Right cardiac atrium (tissue), 5 donors: ENCODE data around the gene CAND2. TPM values are rescaled to one million over a fixed set of nuclear protein-coding genes. Genes with fewer than 3 reads are reported as not detected.
"Not testable (repeated sequence)": the region's sequence is repeated elsewhere in the genome, so short reads cannot be mapped to it uniquely, and the experiment has no call there.

Experiments
- ATAC-seq, 2 donors: fragments of 200-7000 bp; cut with Tn5 transposase; one replicate each; pipeline versions ENCODE4 v1.8.0 to v1.9.1; 2020; ENCODE audit warnings: moderate library complexity in 2 of 2, mild to moderate bottlenecking in 1 of 2
- DNase-seq, 3 donors: peaks; one replicate each; pipeline ENCODE4 v3.0.0-alpha.2; 2020
- H3K27ac ChIP-seq: one replicate; pipeline ENCODE4 v1.5.1; 2013; ENCODE audit warnings: mild to moderate bottlenecking, low read length, control low read depth, moderate library complexity
- H3K27me3 ChIP-seq: one replicate; pipeline ENCODE4 v1.6.1; 2013; ENCODE audit not compliant: control insufficient read depth, insufficient read depth
- H3K4me1 ChIP-seq: one replicate; pipeline ENCODE4 v1.6.1; 2013; ENCODE audit warnings: low read length; ENCODE audit not compliant: control insufficient read depth, insufficient read depth
- H3K4me3 ChIP-seq: one replicate; pipeline ENCODE4 v1.5.1; 2013; ENCODE audit warnings: low read length, control low read depth
- H3K9me3 ChIP-seq: one replicate; pipeline ENCODE4 v1.6.1; 2013; ENCODE audit warnings: low read length; ENCODE audit not compliant: control insufficient read depth
- WGBS: extraction: QIAGEN DNeasy Blood & Tissue Kit; methylation state at CpG from one replicate; pipeline ENCODE4 v1.1.7; 2013; 5-methylcytosine and 5-hydroxymethylcytosine counted together
- intact Hi-C, 4 donors: fragments of 100-400 bp; cut with DNase I; formaldehyde crosslinking; loops; one replicate each; pipeline versions ENCODE4 v1.11.0 to v1.14.0; 2022 to 2023
- polyA plus RNA-seq: library from polyadenylated mRNA; stranded (reverse); fragments of 200-250 nt; gene quantifications from one replicate; pipeline ENCODE4 v1.2.3, GENCODE V29; 2013
- total RNA-seq, 4 donors: library from RNA; stranded (reverse); fragmentation: NEBNext Ultra II Directional; extraction: Animal tissue kit (Norgen Biotek cat#: 25700); gene quantifications; one replicate each; pipeline ENCODE4 v1.2.1, GENCODE V29; 2021
- donor health status: healthy with polysubstance abuse.
- donor health status: DM: no; HTN: yes; CAD: no.
- donor health status: DM: no; HTN: no; CAD: no.
- donor health status: DM: no; HTN: yes; CAD: no; lungs with severe emphysema.
- donor health status: DM: yes; HTN: yes; CAD: no.

The CAND2 gene
- total and polyA plus RNA-seq, 5 donors: 33.2 to 63.6 (median 42.1) TPM

GRCh38 chr3:12832350-12833221 is 36.1 kb downstream of the CAND2 start:
- WGBS: 79% methylated on average over 7 of the region's 7 CpGs
- Histone ChIP-seq H3K27me3 (no peaks in the 10 kb centered on the region), H3K4me1 (no peaks in the 10 kb centered on the region), H3K4me3 (no peak overlapping the region), H3K9me3 (no peaks in the 10 kb centered on the region), H3K27ac (no peak overlapping the region)
- DNase-seq (no peak), ATAC-seq (no peak)
- intact Hi-C loops: no loop called here

- H3K27ac ChIP-seq: no peak overlapping the region
Measured at GRCh38 chr3:12833222-12834161, 37.0 kb downstream of the CAND2 start.

DNA sequence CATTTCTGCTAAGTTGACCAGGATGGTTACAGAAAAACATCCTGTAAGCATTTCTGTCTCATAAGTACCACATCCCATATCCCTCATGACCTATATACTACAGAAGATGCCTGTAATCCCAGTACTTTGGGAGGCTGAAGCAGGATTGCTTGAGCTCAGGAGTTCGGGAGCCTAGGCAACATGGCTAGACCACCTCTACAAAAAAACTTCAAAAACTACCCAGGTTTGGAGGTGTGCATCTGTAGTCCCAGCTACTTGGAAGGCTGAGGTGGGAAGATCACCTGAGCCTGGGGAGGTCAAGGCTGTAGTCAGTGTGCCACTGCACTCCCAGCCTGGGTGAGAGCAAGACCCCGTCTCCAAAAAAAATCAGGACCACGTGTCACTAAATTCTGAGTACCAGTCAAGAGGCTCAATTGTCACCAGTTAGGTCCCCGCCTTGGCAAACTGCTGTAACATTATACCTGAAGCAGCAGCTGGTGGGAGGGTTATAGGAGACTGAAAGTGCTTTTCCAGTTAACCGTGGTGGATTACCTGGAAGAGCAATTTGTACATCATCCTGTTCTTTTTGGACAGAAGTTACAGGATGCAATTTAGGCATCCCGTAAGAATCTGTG is 38.7 kb downstream of the CAND2 start:
- intact Hi-C loops: no loop called here
- DNase-seq: no peak
- Histone ChIP-seq H3K4me1 (peaks cover 6% of the 10 kb centered on the region), H3K27ac (no peak overlapping the region), H3K9me3 (no peaks in the 10 kb centered on the region), H3K27me3 (no peaks in the 10 kb centered on the region), H3K4me3 (no peak overlapping the region)
- 80% methylated on average over 6 of the region's 6 CpGs for WGBS
- ATAC-seq: no peak

More at GRCh38 chr3:12833222-12834161, 37.0 kb downstream of the CAND2 start:
- WGBS: 80% methylated on average over 13 of the region's 13 CpGs
- no peak for DNase-seq
- no peaks in the 10 kb centered on the region for H3K9me3 ChIP-seq
- no peak overlapping the region for H3K4me3 ChIP-seq
- intact Hi-C loops: no loop called here
- peaks cover 4% of the 10 kb centered on the region for H3K4me1 ChIP-seq
- H3K27me3 ChIP-seq: no peaks in the 10 kb centered on the region
- no peak for ATAC-seq

GRCh38 chr3:12837295-12837986 is 41.0 kb downstream of the CAND2 start:
- no peak for ATAC-seq
- peaks cover 9% of the 10 kb centered on the region for H3K4me1 ChIP-seq
- H3K9me3 ChIP-seq: no peaks in the 10 kb centered on the region
- H3K27me3 ChIP-seq: no peaks in the 10 kb centered on the region
- intact Hi-C loops: no loop called here
- DNase-seq: no peak
- 69% methylated on average over 6 of the region's 6 CpGs for WGBS
- no peak overlapping the region for H3K27ac ChIP-seq
- no peak overlapping the region for H3K4me3 ChIP-seq

DNA sequence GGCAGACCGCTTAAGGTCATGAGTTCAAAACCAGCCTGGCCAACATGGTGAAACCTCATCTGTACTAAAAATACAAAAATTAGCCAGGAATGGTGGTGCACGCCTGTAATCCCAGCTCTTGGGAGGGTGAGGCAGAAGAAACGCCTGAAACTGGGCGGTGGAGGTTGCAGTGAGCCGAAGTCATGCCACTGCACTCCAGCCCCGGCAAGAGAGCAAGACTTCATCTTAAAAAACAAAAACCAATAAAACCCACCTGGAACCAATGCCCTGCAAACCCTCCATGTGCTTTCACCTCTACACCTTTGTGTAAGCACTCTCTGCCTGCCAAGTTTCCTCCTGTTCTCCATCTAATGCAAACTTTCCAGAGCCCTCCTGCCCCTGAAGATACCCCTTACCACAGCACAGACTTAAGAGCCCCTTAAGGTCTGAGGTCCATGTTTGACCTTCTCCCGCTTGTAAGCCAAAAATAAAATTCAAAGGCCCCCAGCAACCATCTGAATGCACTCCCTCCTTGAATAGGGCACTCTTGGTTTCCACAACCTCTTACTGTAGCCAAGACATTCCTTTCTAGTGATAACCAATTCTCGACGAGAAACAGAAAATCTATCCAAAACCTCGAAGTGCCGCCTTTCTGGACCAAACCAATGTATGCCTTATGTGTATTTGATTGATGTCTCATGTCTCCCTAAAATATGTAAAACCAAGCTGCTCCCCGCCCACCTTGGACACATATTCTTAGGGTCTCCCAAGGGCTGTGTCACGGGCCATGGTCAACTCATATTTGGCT is 41.9 kb downstream of the CAND2 start:
- Histone ChIP-seq H3K9me3 (no peaks in the 10 kb centered on the region), H3K4me3 (no peak overlapping the region), H3K4me1 (peaks cover 9% of the 10 kb centered on the region), H3K27ac (no peak overlapping the region), H3K27me3 (no peaks in the 10 kb centered on the region)
- 64% methylated on average over 13 of the region's 13 CpGs for whole genome bisulfite sequencing
- DNase-seq: no peak
- intact Hi-C loops: no loop called here
- no peak for ATAC-seq

DNA sequence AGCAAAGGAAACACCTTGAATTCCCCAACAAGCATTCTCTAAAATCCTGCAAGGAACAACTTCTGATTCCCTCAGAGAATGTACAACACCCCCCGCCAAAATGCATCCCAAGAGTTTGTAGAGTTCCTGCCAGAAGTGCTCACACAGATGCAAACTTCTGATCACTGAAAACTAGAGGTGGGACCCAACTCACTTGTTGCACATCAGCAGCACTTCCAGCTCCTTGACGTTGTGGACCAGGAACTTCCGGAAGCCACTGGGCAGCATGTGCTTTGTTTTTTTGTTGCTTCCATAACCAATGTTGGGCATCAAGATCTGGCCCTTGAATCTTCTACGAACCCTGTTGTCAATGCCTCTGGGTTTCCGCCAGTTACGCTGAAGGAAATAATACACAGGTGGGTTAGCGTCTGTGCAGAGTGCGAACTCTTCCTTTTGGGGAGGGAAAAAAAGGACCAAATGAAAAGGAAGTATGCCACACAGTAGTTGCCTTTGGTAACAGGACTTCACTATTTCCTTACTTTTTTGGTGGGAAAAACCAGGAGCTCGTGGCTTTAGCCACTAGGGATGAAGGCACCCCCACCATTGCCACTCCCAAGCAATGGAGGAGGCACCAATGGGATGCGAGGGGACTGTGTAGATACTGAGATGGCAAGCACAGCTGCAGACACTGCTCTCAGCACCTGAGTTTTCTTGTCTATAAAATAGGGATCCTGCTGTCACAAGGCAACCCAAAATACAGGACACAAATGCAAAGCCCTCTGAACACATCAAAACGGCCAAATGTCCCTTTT is 42.9 kb downstream of the CAND2 start:
- no peak overlapping the region for H3K27ac ChIP-seq
- DNase-seq: no peak
- intact Hi-C loops: no loop called here
- 71% methylated on average over 11 of the region's 11 CpGs for WGBS
- no peaks in the 10 kb centered on the region for H3K27me3 ChIP-seq
- peaks cover 9% of the 10 kb centered on the region for H3K4me1 ChIP-seq
- H3K9me3 ChIP-seq: no peaks in the 10 kb centered on the region
- ATAC-seq: no peak
- no peak overlapping the region for H3K4me3 ChIP-seq

DNA sequence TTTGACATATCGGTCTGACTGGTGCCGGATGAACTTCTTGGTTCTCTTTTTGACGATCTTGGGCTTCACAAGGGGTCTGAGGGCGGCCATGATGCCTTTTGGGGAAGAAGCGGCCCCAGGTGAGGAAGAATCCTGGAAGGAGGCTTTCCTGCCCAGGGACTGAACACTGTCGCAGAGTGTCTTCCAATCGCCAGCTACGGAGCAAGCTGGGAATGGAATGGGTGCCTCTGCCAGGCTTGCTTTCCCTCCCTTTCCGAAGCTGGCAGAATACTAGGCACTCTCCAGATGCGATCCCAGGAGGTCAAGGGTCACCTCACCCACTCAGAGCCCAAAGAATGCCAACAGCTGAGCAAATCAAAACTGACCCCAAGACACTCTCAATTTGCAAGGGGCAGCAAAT is 43.7 kb downstream of the CAND2 start:
- H3K4me1 ChIP-seq, intact Hi-C loops, H3K27ac ChIP-seq, DNase-seq, H3K9me3 ChIP-seq, H3K27me3 ChIP-seq, ATAC-seq: not testable (repeated sequence)
- 54% methylated on average over 10 of the region's 10 CpGs for WGBS
- H3K4me3 ChIP-seq: peak overlapping the region; percentile 56

- DNase-seq: no peak
- Histone ChIP-seq H3K4me1 (peaks cover 9% of the 10 kb centered on the region), H3K27me3 (no peaks in the 10 kb centered on the region), H3K4me3 (peak overlapping the region; percentile 56), H3K27ac (peak overlapping the region; percentile 74), H3K9me3 (no peaks in the 10 kb centered on the region)
- 6% methylated on average over 18 of the region's 18 CpGs for WGBS
- intact Hi-C loops: no loop called here
- peak; percentile 54 to 69 for ATAC-seq
Measured at GRCh38 chr3:12840591-12841148, 44.2 kb downstream of the CAND2 start.
